Posterior vena cava (tissue), 2 donors: Measurements from ENCODE around the gene ARFRP1. TPM values are rescaled to one million over a fixed set of nuclear protein-coding genes. Genes with fewer than 3 reads are reported as not detected.
A peak's percentile ranks its signal among the peaks of the same experiment; 100 is the strongest.

Source experiments
- DNase-seq: peaks from one replicate; pipeline ENCODE4 v3.0.0-alpha.2; 2020; ENCODE audit warnings: low spot score
- intact Hi-C, 2 donors: fragments of 100-400 bp; cut with DNase I; formaldehyde crosslinking; loops; one replicate each; pipeline versions ENCODE4 v1.14.1 to v1.14.2; 2022 to 2023
- long read RNA-seq, 2 donors: library from polyadenylated mRNA; unstranded; transcript quantifications; one replicate each; pipeline ENCODE4 v2.0.0, GENCODE V29; 2020 to 2021
- total RNA-seq, 2 donors: library from RNA; stranded (reverse); fragmentation: NEBNext Ultra II Directional; extraction: Animal tissue kit (Norgen Biotek cat#: 25700); gene quantifications; one replicate each; pipeline ENCODE4 v1.2.1, GENCODE V29; 2021
- donor health status: DM: yes; HTN: yes; CAD: no.
- donor health status: DM: yes; HTN: yes; CAD: no.

Gene ARFRP1
- total RNA-seq = 10 to 100 TPM; 35.7 to 38.1 TPM
- long read RNA-seq, donor 1, transcript ARFRP1-214 (8 exons, 2,559 nt) = major isoform, 6 of 24 reads
- long read RNA-seq, donor 1, partial matches to known transcripts = 3 of 24 reads
- long read RNA-seq, donor 1, other reads (novel, unspliced or antisense) = 13 of 24 reads
- long read RNA-seq, donor 2, transcript ARFRP1-212 (8 exons, 1,623 nt) = minor isoform, 12 of 260 reads
- long read RNA-seq, donor 2, transcript ARFRP1-214 (8 exons, 2,559 nt) = major isoform, 77 of 260 reads
- long read RNA-seq, donor 2, transcript ARFRP1-207 (7 exons, 1,698 nt) = minor isoform, 5 of 260 reads
- long read RNA-seq, donor 2, transcript ARFRP1-202 (7 exons, 1,061 nt) = minor isoform, 11 of 260 reads
- long read RNA-seq, donor 2, partial matches to known transcripts = 16 of 260 reads
- long read RNA-seq, donor 2, other reads (novel, unspliced or antisense) = 127 of 260 reads

DNA sequence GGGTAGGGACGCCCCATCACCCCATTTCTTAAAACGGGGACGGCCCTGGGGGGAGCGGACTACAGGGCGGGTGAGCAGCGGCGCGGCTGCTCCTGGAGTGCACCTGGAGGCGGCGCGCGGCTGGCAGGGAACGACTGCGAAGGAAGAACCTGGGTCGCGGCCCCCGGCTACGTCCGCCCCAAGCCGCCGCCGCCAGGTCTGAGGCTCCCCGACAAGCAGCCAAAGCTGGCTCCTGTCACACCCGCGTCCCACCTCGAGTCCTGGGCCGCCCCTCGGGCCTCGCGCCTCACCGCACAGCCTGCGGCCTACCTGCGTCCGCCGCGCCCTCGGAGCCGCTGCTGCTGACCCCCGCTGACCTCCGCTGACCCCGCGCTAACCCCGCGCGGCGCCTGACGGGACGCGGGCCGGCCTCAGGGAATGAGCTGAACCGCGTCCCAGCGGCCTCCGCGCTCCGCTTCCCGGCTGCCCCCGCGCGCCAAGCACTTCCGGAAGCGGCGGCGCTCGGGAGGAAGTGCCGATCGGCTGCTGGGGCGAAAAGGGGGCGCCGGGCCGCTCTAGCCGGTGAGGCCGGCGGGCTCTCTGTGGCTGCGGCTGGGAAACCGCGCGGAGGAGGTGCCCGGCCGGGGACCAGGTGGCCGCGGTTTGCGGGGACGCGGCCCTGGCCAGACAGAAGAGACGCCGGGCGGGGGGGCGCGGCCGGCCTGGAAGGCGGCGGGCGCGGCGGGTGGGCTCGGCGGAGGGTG is at the start of gene ARFRP1, which contains the start of gene ZGPAT:
TSS of gene ARFRP1 (minus strand) at position 419 of the 743 bp plus-strand sequence. CDS start 885 bp downstream, outside the sequence.
TSS of gene ZGPAT (plus strand) at position 482 of the 743 bp plus-strand sequence. CDS start 542 bp downstream, outside the sequence.
- DNase-seq = peak; percentile 97
- intact Hi-C loops = no loop called here

DNA sequence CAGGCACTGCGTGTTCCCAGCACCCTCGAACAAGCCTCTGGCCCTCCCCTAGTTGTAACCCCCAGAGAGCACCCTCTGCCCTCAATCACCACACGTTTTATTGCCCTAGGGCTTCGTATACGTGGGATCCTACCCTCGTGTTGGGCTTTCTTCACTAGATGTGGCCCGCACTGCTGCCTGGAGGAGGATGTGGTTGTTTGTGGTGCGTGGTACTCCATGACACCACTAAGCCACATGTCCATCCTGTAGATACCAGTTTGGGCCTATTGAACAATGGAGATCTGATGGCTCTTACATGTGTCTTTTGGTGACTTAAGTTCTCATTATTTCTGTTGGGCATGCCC is 48.8 kb upstream of the ARFRP1 start:
- DNase-seq = no peak
- intact Hi-C loops = no loop called here

GRCh38 chr20:63755933-63756647 is 48.3 kb upstream of the ARFRP1 start:
- no peak for DNase-seq
- intact Hi-C loops = no loop called here

GRCh38 chr20:63754008-63754407 is 46.2 kb upstream of the ARFRP1 start:
- no peak for DNase-seq

GRCh38 chr20:63753381-63753780 is 45.6 kb upstream of the ARFRP1 start:
- intact Hi-C loops = no loop called here
- no peak for DNase-seq

More at GRCh38 chr20:63754008-63754407, 46.2 kb upstream of the ARFRP1 start:
- intact Hi-C loops = no loop called here

DNA sequence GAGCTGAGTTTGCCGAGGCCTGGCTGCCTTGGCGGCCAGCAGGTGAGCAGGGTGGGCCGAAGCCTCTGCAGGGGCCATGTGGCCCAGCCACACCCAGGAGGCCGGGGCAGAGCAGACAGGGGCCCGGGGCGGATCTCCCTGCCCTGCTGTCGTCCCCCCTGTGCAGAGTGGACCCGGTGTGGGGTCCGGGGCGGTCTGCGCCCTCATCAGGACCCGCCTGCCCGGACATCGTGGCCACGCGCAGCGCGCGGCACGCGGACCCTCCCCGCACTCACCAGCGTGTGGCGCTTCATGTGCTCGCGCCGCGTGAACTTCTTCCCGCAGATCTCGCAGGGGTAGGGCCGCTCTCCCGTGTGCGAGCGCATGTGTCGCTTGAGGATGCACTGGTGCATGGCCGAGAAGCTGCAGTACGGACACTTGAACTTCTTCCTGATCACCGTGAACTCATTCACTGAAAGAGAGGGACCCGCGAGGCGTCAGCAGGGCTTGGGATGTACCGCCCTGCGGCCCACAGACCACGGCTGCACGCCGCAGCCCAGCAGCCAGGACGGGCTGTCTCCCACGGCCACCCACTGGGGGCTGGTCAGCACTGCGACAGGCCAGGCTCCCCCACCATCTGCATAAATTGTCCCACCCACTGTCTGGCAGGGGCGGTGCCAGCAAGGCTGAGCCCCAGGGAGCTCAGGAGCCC is 44.8 kb upstream of the ARFRP1 start:
- no peak for DNase-seq

GRCh38 chr20:63751471-63752271 is 43.9 kb upstream of the ARFRP1 start:
- DNase-seq = no peak
- intact Hi-C loops = no loop called here

More for the DNA sequence above, 44.8 kb upstream of the ARFRP1 start:
- intact Hi-C loops = no loop called here

DNA sequence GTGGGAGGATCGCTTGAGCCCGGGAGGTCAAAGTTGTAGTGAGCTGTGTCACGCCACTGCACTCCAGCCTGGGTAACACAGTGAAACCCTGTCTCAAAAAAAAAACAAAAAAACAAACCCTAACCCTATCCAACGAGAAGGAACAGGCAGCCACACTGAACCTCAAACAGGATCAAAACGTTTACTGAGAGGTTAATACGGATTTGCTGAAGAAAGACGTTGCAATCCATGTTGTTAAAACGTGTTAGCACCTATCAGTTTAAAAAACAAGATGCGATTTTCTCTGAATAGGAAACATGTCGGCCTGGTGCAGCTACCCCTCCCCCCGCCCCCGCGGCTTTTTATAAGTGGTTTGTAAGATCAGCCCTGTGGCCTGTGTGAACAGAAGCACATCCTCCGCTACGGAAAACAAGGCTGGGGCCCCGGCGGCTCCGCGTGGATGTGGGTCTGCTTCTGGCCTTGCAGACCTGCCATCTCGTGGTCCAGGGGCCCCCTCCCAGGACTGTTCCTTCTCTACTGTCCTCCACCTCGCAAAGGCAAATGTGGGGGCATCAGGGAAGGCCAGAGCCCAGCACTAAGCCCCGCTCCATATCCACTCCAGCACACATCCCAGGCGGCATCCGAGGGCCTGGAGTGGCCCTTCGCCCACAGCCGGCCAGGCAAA is 43.2 kb upstream of the ARFRP1 start:
- intact Hi-C loops = no loop called here
- no peak for DNase-seq

DNA sequence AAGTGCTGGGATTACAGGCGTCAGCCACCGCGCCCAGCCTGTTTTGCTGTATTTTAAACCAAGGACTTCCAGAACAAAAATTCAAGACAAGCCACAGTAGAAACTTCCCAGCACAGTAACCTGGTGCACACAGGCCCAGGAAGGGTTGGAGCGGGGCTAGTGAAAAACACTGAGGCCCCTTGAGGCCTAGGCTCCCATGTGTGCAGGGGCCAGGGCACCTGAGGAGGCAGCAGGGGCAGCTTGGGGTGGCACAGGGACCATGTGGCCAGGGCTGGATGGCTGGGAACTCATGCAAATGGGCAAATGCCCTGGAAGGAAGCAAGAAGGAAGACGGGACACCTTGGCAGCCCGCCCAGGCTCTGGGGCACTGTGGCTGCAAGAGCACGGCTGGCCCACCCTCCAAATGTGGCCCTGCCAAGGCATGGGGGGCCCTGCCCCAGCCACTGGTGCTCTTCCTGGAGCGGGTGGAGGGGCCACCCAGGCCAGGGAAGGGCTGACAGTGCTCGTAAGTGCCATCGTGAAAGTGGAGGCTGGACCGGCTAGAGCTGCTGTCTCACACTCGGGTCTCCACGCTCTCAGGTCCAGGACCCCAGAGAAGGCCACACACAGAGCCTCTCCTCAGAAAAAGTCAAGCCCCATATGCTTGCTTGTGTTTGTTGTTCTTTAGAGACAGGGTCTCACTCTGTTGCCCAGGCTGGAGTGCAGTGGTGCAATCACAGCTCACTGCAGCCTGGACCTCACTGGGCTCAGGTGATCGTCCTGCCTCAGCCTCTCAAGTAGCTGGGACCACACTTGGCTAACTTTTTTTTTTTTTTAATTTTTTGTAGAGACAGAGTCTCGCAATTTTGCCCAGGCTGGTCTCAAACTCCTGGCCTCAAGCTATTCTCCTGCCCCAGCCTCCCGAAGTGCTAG is 42.1 kb upstream of the ARFRP1 start:
- DNase-seq = no peak
- intact Hi-C loops = no loop called here

- DNase-seq = no peak
- intact Hi-C loops = no loop called here
These were observed 41.1 kb upstream of the ARFRP1 start for GRCh38 chr20:63748934-63749270.

GRCh38 chr20:63748070-63748933 is 40.5 kb upstream of the ARFRP1 start:
- intact Hi-C loops = no loop called here
- DNase-seq = no peak

GRCh38 chr20:63747622-63748069 is 39.9 kb upstream of the ARFRP1 start:
- DNase-seq = no peak
- intact Hi-C loops = no loop called here

GRCh38 chr20:63746751-63747315 is 39.1 kb upstream of the ARFRP1 start:
- intact Hi-C loops = no loop called here
- no peak for DNase-seq

DNA sequence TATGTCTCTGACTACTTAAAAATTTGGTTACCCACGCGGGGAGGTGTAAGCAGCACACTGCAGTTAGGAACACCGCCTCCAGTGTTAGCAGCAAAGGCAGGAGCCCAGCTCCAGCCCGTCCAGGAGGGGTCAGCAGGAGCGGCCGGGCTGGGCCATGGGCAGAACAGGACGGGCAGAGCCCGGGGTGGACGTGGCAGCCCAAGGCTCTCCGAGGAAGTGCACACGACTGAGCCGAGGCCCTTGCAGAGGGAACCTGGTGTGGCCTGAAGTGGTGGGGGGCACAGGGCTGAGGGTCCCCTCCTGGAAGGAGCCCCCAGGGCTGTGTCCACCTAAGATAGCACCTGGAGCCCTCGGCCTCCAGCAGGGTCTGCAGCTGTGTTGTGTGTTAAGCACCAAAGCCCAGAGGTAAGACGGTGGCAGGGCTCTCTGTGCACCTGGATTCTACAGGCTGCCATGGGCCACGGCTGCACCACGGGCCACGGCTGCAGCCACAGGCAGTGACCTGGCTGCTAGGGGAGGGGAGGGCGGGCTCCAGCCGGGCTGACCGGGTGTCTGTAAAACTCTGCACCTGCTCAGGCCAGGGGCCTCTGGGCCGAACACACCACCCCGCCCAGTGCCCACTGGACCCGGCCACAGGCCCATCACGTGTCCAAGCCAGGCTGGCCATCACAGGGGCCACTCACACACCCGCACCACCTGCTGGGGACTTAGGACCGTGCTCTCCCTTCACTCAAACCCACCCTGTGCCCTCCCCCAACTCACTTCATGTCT is 38.4 kb upstream of the ARFRP1 start:
- no peak for DNase-seq
- intact Hi-C loops = no loop called here

GRCh38 chr20:63745424-63745805 is 37.6 kb upstream of the ARFRP1 start:
- no peak for DNase-seq
- intact Hi-C loops = no loop called here
